Activated naive CD4-positive, alpha-beta T cell treated with Interleukin-2 at 50 U/mL for 16 hours (primary cell): ENCODE results near the gene NBAS.
"Not testable (repeated sequence)": the region's sequence is repeated elsewhere in the genome, so short reads cannot be mapped to it uniquely, and the experiment has no call there.

Experiments
- DNase-seq: peaks from one replicate; pipeline ENCODE4 v3.0.0-alpha.2; 2020

The NBAS gene

GRCh38 chr2:15450808-15451207, 110.3 kb downstream of the NBAS start:
- DNase-seq: no peak

GRCh38 chr2:15449556-15450236, 111.4 kb downstream of the NBAS start:
- DNase-seq: no peak

- DNase-seq: no peak
Measured at GRCh38 chr2:15448250-15448839, 112.8 kb downstream of the NBAS start.

- DNase-seq: no peak
Measured at GRCh38 chr2:15447381-15447780, 113.8 kb downstream of the NBAS start.

GRCh38 chr2:15446961-15447360, 114.2 kb downstream of the NBAS start:
- DNase-seq: no peak

- no peak for DNase-seq
Measured at GRCh38 chr2:15445891-15446562, 115.1 kb downstream of the NBAS start.

GRCh38 chr2:15439768-15440524, 121.2 kb downstream of the NBAS start:
- not testable (repeated sequence) for DNase-seq

- DNase-seq: not testable (repeated sequence)
Measured at GRCh38 chr2:15439366-15439765, 121.8 kb downstream of the NBAS start.

- DNase-seq: no peak
Measured at GRCh38 chr2:15436195-15436594, 124.9 kb downstream of the NBAS start.

- DNase-seq: no peak
Measured at GRCh38 chr2:15435474-15435873, 125.7 kb downstream of the NBAS start.

- no peak for DNase-seq
Measured at GRCh38 chr2:15432642-15433256, 128.4 kb downstream of the NBAS start.

- no peak for DNase-seq
Measured at GRCh38 chr2:15429032-15429431, 132.1 kb downstream of the NBAS start.

GRCh38 chr2:15427987-15428386, 133.1 kb downstream of the NBAS start:
- no peak for DNase-seq

GRCh38 chr2:15426606-15427005, 134.5 kb downstream of the NBAS start:
- no peak for DNase-seq

- DNase-seq: no peak
Measured at GRCh38 chr2:15425712-15426111, 135.4 kb downstream of the NBAS start.

- no peak for DNase-seq
Measured at GRCh38 chr2:15421753-15422152, 139.4 kb downstream of the NBAS start.

GRCh38 chr2:15415748-15416147, 145.4 kb downstream of the NBAS start:
- DNase-seq: no peak

GRCh38 chr2:15412779-15413178, 148.4 kb downstream of the NBAS start:
- DNase-seq: no peak

GRCh38 chr2:15412309-15412708, 148.8 kb downstream of the NBAS start:
- DNase-seq: no peak

GRCh38 chr2:15410884-15411283, 150.2 kb downstream of the NBAS start:
- DNase-seq: no peak

GRCh38 chr2:15408759-15409158, 152.4 kb downstream of the NBAS start:
- DNase-seq: no peak

- no peak for DNase-seq
Measured at GRCh38 chr2:15407666-15408065, 153.5 kb downstream of the NBAS start.

- DNase-seq: not testable (repeated sequence)
Measured at GRCh38 chr2:15404511-15404910, 156.6 kb downstream of the NBAS start.
